Measurements from ENCODE around the gene PCNX1.
"Not testable (repeated sequence)": the region's sequence is repeated elsewhere in the genome, so short reads cannot be mapped to it uniquely, and the experiment has no call there.

The PCNX1 gene

GRCh38 chr14:70916799-70917198, 9.5 kb downstream of the PCNX1 start:
- no peak for DNase-seq (ENCODE audit: low spot score)

- no peak for DNase-seq (ENCODE audit: low spot score)
These were observed 10.4 kb downstream of the PCNX1 start for GRCh38 chr14:70917633-70918032.

GRCh38 chr14:70919774-70920173, 12.5 kb downstream of the PCNX1 start:
- DNase-seq (ENCODE audit: low spot score) = no peak

- no peak for DNase-seq (ENCODE audit: low spot score)
These were observed 13.3 kb downstream of the PCNX1 start for GRCh38 chr14:70920608-70921007.

- DNase-seq (ENCODE audit: low spot score) = no peak
These were observed 14.4 kb downstream of the PCNX1 start for GRCh38 chr14:70921669-70922068.

GRCh38 chr14:70924521-70924920, 17.3 kb downstream of the PCNX1 start:
- DNase-seq (ENCODE audit: low spot score) = no peak

DNA sequence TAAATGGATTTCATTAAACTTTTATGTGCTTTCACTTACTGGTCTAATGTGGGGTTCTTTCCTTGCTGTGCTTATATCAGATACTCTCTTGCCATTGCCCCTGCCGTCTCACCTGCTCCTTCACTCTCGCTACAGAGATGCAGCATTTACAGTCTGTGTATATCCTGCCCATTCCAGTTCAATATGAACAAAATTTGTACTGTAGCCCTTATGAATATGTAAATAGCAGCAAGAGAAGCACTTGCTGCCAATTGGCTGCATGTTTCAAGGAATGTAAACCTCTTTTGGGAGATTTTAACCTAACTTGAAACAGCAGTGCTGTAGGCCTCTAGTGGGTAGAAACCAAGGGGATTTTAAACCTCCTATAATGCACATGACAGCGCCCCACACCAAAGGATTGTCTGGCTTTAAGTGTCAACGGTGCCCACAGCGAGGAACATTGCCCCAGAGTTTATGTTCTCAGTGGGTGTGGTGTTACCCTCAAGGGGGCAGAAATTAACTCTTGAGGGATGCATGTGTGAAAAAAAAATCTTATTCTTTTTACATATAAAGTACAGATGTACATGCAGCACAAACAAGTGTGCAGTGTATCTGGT, 19.1 kb downstream of the PCNX1 start:
- DNase-seq (ENCODE audit: low spot score) = no peak

- DNase-seq (ENCODE audit: low spot score) = no peak
These were observed 23.7 kb downstream of the PCNX1 start for GRCh38 chr14:70931008-70931407.

GRCh38 chr14:70934084-70934483, 26.8 kb downstream of the PCNX1 start:
- DNase-seq (ENCODE audit: low spot score) = no peak

- DNase-seq (ENCODE audit: low spot score) = no peak
These were observed 27.4 kb downstream of the PCNX1 start for GRCh38 chr14:70934502-70935134.

GRCh38 chr14:70935135-70935534, 27.9 kb downstream of the PCNX1 start:
- DNase-seq (ENCODE audit: low spot score) = no peak

GRCh38 chr14:70939693-70940092, 32.4 kb downstream of the PCNX1 start:
- not testable (repeated sequence) for DNase-seq (ENCODE audit: low spot score)

GRCh38 chr14:70941637-70942341, 34.5 kb downstream of the PCNX1 start:
- not testable (repeated sequence) for DNase-seq (ENCODE audit: low spot score)

DNA sequence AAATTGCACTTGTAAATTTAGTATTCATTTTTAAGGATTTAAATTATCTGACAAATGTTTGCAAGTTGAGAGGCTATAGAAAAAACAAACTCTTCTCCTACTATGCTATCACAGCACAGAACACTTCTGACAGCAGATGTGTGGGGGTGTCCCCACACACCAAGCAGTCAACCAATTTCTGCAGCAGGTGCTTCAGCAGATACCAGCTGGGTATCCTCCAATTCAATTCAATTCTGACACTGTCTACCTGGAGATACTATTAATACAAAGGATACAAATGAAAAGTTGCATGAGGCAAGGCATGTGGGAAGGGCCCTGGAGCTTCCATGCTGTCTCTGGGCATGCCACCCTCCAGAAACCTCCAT, 35.1 kb downstream of the PCNX1 start:
- DNase-seq (ENCODE audit: low spot score) = peak; percentile 32

GRCh38 chr14:70942721-70943120, 35.5 kb downstream of the PCNX1 start:
- DNase-seq (ENCODE audit: low spot score) = not testable (repeated sequence)

DNA sequence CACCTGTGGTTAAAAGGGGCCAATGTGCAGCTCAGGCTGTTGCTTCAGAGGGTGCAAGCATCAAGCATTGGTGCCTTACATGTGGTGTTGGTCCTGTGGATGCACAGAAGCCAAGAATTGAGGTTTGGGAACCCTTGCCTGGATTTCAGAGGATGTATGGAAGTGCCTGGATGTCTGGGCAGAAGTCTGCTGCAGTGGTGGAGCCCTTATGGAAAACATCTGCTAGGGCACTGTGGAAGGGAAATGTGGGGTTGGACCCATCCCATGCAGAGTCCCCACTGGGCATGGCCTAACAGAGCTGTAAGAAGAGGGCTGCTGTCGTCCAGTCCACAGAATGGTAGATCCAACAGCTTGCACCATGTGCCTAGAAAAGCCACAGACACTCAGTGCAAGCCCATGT, 36.6 kb downstream of the PCNX1 start:
- DNase-seq (ENCODE audit: low spot score) = no peak

- no peak for DNase-seq (ENCODE audit: low spot score)
These were observed 40.5 kb downstream of the PCNX1 start for GRCh38 chr14:70947739-70948138.

GRCh38 chr14:70952485-70952884, 45.2 kb downstream of the PCNX1 start:
- DNase-seq (ENCODE audit: low spot score) = no peak

DNA sequence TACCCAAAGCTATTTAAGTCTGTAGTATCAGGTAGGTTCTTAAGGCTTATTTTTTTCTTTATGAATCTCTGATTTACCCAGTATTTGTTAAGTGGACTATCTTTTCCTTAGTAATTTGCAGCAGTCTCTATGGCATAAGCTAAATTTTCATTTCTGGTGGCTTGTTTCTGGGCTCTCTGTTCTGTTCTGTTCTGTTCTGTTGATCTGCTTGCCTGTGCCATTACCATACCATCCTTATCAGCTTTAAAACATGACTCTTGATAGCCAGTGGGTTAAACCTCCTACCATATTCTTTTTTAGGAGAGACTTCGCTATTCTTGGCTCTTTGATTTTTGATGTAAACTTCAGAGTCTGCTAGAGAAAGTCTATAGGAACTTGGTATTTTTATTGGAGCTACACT, 46.8 kb downstream of the PCNX1 start:
- no peak for DNase-seq (ENCODE audit: low spot score)

DNA sequence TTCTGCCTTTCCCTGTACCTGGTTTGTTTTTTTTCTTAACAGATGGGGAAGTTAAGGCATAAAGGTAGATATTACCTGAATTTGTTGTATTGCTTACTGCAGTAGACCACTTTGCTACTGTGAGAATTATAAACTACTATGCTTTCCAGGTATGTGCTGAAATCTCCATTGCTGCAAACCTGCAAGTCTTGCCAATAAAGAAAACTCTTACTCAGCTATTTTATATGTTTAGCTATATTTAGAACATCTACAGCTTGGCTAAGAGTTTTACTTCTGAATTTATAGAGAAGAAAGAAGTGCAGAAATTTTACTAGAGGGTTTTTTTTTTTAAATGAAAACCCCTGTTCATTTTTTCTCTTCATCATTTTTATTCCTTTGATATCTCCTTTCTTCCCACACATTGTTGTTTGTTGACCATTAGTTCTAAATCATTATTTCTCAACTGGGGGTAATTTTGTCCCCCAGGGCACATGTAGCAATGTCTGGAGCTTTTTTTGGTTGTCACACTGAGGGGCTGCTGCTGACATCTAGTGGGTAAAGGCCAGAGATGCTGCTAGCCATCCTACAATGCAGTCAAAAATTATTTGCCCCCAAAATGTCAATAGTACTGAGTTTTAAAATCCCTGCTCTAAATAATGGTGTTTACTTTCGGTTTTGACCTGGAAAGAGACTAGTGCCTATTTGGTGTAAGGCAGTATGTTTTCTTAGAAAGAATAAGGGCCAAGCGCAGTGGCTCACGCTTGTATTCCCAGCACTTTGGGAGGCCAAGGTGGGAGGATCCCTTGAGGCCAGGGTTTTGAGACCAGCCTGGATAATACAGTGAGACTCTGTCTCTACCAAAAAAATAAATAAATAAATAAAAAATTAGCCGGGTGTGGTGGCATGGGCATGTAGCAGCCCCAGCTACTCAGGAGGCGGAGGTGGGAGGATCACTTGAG, 48.6 kb downstream of the PCNX1 start:
- no peak for DNase-seq (ENCODE audit: low spot score)

DNA sequence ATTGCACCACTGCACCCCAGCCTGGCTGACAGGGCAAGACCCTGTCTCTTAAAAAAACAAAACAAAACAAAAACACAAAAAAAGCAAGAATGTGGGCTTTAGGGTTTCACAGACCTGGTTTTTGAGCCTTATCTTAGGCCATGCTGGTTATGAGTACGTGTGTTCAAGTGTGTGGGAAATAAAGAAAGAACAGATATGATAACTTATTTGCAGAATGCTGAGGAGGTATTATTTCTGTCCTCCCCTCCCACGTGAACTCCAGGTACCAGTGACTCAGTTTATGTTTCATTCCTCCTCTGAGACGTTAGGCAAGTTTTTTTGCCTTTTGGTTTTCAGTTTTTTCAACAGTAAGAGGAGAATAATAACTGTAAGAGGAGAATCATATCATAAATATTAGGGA, 49.3 kb downstream of the PCNX1 start:
- no peak for DNase-seq (ENCODE audit: low spot score)

GRCh38 chr14:70957710-70958109, 50.5 kb downstream of the PCNX1 start:
- DNase-seq (ENCODE audit: low spot score) = no peak
